ENCODE measurements around the gene ADK. TPM values are rescaled to one million over a fixed set of nuclear protein-coding genes. Genes with fewer than 3 reads are reported as not detected.
"Not testable (repeated sequence)": the region's sequence is repeated elsewhere in the genome, so short reads cannot be mapped to it uniquely, and the experiment has no call there.

ADK gene
- total RNA-seq, 4 donors from 2014 or later, result 15.9 to 28.8 (median 23.3) TPM

DNA sequence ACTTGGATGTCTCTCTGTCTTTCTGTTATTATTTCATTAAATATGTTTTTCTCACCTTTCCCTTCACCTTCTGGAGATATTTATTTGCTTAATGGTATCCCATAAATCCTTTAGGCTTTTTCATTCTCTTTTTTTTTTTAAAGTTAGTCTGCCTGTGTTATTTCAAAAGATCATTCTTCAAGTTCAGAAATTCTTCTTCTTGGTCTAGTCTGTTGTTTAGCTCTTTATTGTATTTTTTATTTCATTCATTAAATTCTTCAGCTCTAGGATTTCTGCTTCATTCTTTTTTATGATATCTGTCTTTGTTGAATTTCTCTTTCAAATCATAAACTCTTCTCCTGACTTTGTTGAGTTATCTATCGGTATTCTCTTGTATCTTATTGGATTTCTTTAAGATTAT is 363.3 kb downstream of the ADK start:
- Histone ChIP-seq H3K9me3 (peaks cover 0 to 19% (median 0%) of the 10 kb centered on the region in 3 donors), H3K27me3 (no peaks in the 10 kb centered on the region), H3K27ac (no peak overlapping the region), H3K4me1 (no peaks in the 10 kb centered on the region), H3K36me3 (no peaks in the 10 kb centered on the region), H3K4me3 (no peak overlapping the region)
- intact Hi-C loops (cut with DNase I; ENCODE audit: low total_unique reads), result no loop called here
- DNase-seq (no peak), ATAC-seq (no peak)
- in situ Hi-C loops (cut with MboI; ENCODE audit: low sequenced_read_pairs in 4 of 4), result no loop called here
- TF ChIP-seq, protein P1, sequence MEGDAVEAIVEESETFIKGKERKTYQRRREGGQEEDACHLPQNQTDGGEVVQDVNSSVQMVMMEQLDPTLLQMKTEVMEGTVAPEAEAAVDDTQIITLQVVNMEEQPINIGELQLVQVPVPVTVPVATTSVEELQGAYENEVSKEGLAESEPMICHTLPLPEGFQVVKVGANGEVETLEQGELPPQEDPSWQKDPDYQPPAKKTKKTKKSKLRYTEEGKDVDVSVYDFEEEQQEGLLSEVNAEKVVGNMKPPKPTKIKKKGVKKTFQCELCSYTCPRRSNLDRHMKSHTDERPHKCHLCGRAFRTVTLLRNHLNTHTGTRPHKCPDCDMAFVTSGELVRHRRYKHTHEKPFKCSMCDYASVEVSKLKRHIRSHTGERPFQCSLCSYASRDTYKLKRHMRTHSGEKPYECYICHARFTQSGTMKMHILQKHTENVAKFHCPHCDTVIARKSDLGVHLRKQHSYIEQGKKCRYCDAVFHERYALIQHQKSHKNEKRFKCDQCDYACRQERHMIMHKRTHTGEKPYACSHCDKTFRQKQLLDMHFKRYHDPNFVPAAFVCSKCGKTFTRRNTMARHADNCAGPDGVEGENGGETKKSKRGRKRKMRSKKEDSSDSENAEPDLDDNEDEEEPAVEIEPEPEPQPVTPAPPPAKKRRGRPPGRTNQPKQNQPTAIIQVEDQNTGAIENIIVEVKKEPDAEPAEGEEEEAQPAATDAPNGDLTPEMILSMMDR (IDR thresholded peaks at IDR 0.05 in 4 of 5, conservative IDR thresholded peaks at IDR 0.05 in 1 of 5), result no peak
- no peak for TF ChIP-seq POLR2A (IDR thresholded peaks at IDR 0.05)

- TF ChIP-seq, protein P1 (IDR thresholded peaks at IDR 0.05 in 4 of 5, conservative IDR thresholded peaks at IDR 0.05 in 1 of 5), result no peak
- no peak for TF ChIP-seq POLR2A (IDR thresholded peaks at IDR 0.05)
- Histone ChIP-seq H3K27me3 (no peaks in the 10 kb centered on the region), H3K9me3 (peaks cover 0 to 7% (median 0%) of the 10 kb centered on the region in 3 donors), H3K36me3 (no peaks in the 10 kb centered on the region), H3K4me1 (peaks cover 0 to 4% of the 10 kb centered on the region in 2 donors), H3K4me3 (no peak overlapping the region), H3K27ac (no peak overlapping the region)
- DNase-seq (no peak), ATAC-seq (no peak)
- intact Hi-C loops (cut with DNase I; ENCODE audit: low total_unique reads) (no loop called here), in situ Hi-C loops (cut with MboI; ENCODE audit: low sequenced_read_pairs in 4 of 4) (no loop called here)
Observed at GRCh38 chr10:74518061-74518460, 367.0 kb downstream of the ADK start.

- Histone ChIP-seq H3K36me3 (no peaks in the 10 kb centered on the region), H3K27ac (no peak overlapping the region), H3K27me3 (no peaks in the 10 kb centered on the region), H3K4me3 (no peak overlapping the region), H3K4me1 (peaks cover 0 to 4% of the 10 kb centered on the region in 2 donors), H3K9me3 (no peaks in the 10 kb centered on the region)
- DNase-seq (no peak), ATAC-seq (no peak)
- in situ Hi-C loops (cut with MboI; ENCODE audit: low sequenced_read_pairs in 4 of 4) (no loop called here), intact Hi-C loops (cut with DNase I; ENCODE audit: low total_unique reads) (no loop called here)
- no peak for TF ChIP-seq POLR2A (IDR thresholded peaks at IDR 0.05)
- TF ChIP-seq, protein P1 (IDR thresholded peaks at IDR 0.05 in 4 of 5, conservative IDR thresholded peaks at IDR 0.05 in 1 of 5), result no peak
Observed at GRCh38 chr10:74521526-74521925, 370.5 kb downstream of the ADK start.

- DNase-seq, result no peak
- Histone ChIP-seq H3K4me3 (no peak overlapping the region), H3K27ac (no peak overlapping the region), H3K4me1 (peaks cover 0 to 4% of the 10 kb centered on the region in 2 donors), H3K9me3 (no peaks in the 10 kb centered on the region), H3K27me3 (no peaks in the 10 kb centered on the region), H3K36me3 (no peaks in the 10 kb centered on the region)
- in situ Hi-C loops (cut with MboI; ENCODE audit: low sequenced_read_pairs in 4 of 4), result no loop called here
- no peak for TF ChIP-seq POLR2A (IDR thresholded peaks at IDR 0.05)
- TF ChIP-seq, protein P1 (IDR thresholded peaks at IDR 0.05 in 4 of 5, conservative IDR thresholded peaks at IDR 0.05 in 1 of 5), result no peak
- intact Hi-C loops (cut with DNase I; ENCODE audit: low total_unique reads), result no loop called here
- ATAC-seq, result no peak
Observed at GRCh38 chr10:74523199-74523598, 372.2 kb downstream of the ADK start.

DNA sequence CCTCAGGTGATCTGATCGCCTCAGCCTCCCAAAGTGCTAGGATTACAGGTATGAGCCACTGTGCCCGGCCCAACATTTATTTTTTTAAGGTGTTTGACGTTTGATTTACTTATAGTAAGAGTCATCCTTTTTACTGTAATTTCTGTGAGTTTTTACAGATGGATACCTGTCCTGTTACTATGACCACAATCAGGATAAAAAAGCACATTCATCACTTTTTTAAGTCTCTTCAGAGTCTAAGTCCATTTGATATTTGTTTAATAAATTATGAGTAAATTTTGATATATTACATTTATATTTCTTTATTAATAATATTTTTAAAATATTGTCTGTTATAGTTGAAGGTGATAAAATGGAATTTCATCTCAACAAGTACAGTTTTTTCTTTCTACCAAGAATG is 374.9 kb downstream of the ADK start:
- Histone ChIP-seq H3K36me3 (no peaks in the 10 kb centered on the region), H3K27me3 (no peaks in the 10 kb centered on the region), H3K9me3 (no peaks in the 10 kb centered on the region), H3K4me3 (no peak overlapping the region), H3K27ac (no peak overlapping the region), H3K4me1 (peaks cover 0 to 4% of the 10 kb centered on the region in 2 donors)
- in situ Hi-C loops (cut with MboI; ENCODE audit: low sequenced_read_pairs in 4 of 4), result no loop called here
- ATAC-seq (no peak), DNase-seq (no peak)
- intact Hi-C loops (cut with DNase I; ENCODE audit: low total_unique reads), result no loop called here
- no peak for TF ChIP-seq POLR2A (IDR thresholded peaks at IDR 0.05)
- TF ChIP-seq, protein P1 (IDR thresholded peaks at IDR 0.05 in 4 of 5, conservative IDR thresholded peaks at IDR 0.05 in 1 of 5), result no peak

- ATAC-seq; H3K4me1 ChIP-seq; H3K9me3 ChIP-seq; H3K27ac ChIP-seq; DNase-seq; H3K36me3 ChIP-seq; H3K27me3 ChIP-seq; H3K4me3 ChIP-seq; in situ Hi-C loops (cut with MboI; ENCODE audit: low sequenced_read_pairs in 4 of 4); intact Hi-C loops (cut with DNase I; ENCODE audit: low total_unique reads): not testable (repeated sequence)
Observed at GRCh38 chr10:74527611-74528010, 376.6 kb downstream of the ADK start.
